OCI-LY1 (cell line): ENCODE data around the gene DHX36.

Experiments
- H2AFZ ChIP-seq: fragments of 200-600 bp; sonication (generic), shearing (Covaris generic); 2 replicates; pipeline ENCODE4 v1.6.0; 2014; ENCODE audit warnings: antibody characterized with exemption, mild to moderate bottlenecking, low read length
- H3F3A ChIP-seq: fragments of 200-600 bp; sonication (generic), shearing (Covaris generic); 2 replicates; pipeline ENCODE4 v1.6.0; 2014; ENCODE audit warnings: mild to moderate bottlenecking, antibody characterized with exemption, low read length, moderate library complexity; ENCODE audit not compliant: insufficient read depth
- H3K27ac ChIP-seq: fragments of 200-600 bp; sonication (generic); 2 replicates; pipeline ENCODE4 v1.5.1; 2014; ENCODE audit warnings: low read length, mixed run types, mild to moderate bottlenecking, low read depth; ENCODE audit not compliant: poor library complexity, severe bottlenecking
- H3K27me3 ChIP-seq: fragments of 200-600 bp; sonication (generic); 2 replicates; pipeline ENCODE4 v1.6.0; 2014; ENCODE audit warnings: antibody characterized with exemption, mild to moderate bottlenecking, low read length, moderate library complexity; ENCODE audit not compliant: insufficient read depth
- H3K36me3 ChIP-seq: fragments of 200-600 bp; sonication (generic); 2 replicates; pipeline ENCODE4 v1.6.1; 2014; ENCODE audit warnings: mild to moderate bottlenecking, antibody characterized with exemption, low read length, moderate library complexity, mixed read lengths; ENCODE audit not compliant: insufficient read depth
- H3K4me1 ChIP-seq: fragments of 200-600 bp; sonication (generic); 2 replicates; pipeline ENCODE4 v1.5.1; 2014; ENCODE audit warnings: mild to moderate bottlenecking, low read length, moderate library complexity; ENCODE audit not compliant: insufficient read depth, severe bottlenecking
- H3K4me2 ChIP-seq: fragments of 200-600 bp; sonication (generic), shearing (Covaris generic); 2 replicates; pipeline ENCODE4 v1.6.1; 2014; ENCODE audit warnings: low read length
- H3K4me3 ChIP-seq: fragments of 200-600 bp; sonication (generic); 2 replicates; pipeline ENCODE4 v1.5.1; 2014; ENCODE audit warnings: low read length, low read depth, mild to moderate bottlenecking, mixed read lengths; ENCODE audit not compliant: poor library complexity, severe bottlenecking
- H3K79me2 ChIP-seq: fragments of 200-600 bp; shearing (Covaris generic); 2 replicates; pipeline ENCODE4 v1.6.1; 2016; ENCODE audit warnings: mixed run types, low read length, mixed read lengths; ENCODE audit not compliant: insufficient read depth
- H3K9ac ChIP-seq: fragments of 200-600 bp; sonication (generic), shearing (Covaris generic); 2 replicates; pipeline ENCODE4 v1.6.1; 2014; ENCODE audit warnings: mild to moderate bottlenecking, low read length, mixed read lengths
- H3K9me2 ChIP-seq: fragments of 200-600 bp; sonication (generic), shearing (Covaris generic); 2 replicates; pipeline ENCODE4 v1.6.1; 2014; ENCODE audit warnings: low read depth, mild to moderate bottlenecking, low read length, mixed read lengths
- H3K9me3 ChIP-seq: fragments of 200-600 bp; shearing (Covaris generic); 2 replicates; pipeline ENCODE4 v1.6.1; 2014; ENCODE audit warnings: low read length, mixed read lengths
- H4K20me1 ChIP-seq: fragments of 200-600 bp; sonication (generic), shearing (Covaris generic); 2 replicates; pipeline ENCODE4 v1.6.0; 2016; ENCODE audit warnings: mild to moderate bottlenecking, low read length; ENCODE audit not compliant: insufficient read depth
- CTCF ChIP-seq: fragments of 200-600 bp; sonication (generic), shearing (Covaris generic); IDR thresholded peaks from 2 replicates; pipeline ENCODE4 v1.5.1; 2017; ENCODE audit warnings: mild to moderate bottlenecking, antibody characterized with exemption, low read length, moderate library complexity, mixed read lengths
- EZH2 ChIP-seq: fragments of 200-600 bp; sonication (generic), shearing (Covaris generic); IDR thresholded peaks from 2 replicates; pipeline ENCODE4 v1.8.0; 2017; ENCODE audit warnings: borderline replicate concordance, mixed run types, mild to moderate bottlenecking, antibody characterized with exemption, low read length, moderate library complexity, mixed read lengths

Gene DHX36

GRCh38 chr3:154345422-154346122, 21.3 kb upstream of the DHX36 start:
- Histone ChIP-seq H3K9me3 (no peaks in the 10 kb centered on the region), H3K27ac (no peak overlapping the region), H3K9me2 (no peaks in the 10 kb centered on the region), H3K36me3 (no peaks in the 10 kb centered on the region), H3K9ac (no peak overlapping the region), H3K4me2 (no peak overlapping the region), H2AFZ (no peak overlapping the region), H3K4me1 (no peaks in the 10 kb centered on the region), H3K79me2 (no peaks in the 10 kb centered on the region), H3K4me3 (no peak overlapping the region), H4K20me1 (no peaks in the 10 kb centered on the region), H3F3A (no peaks in the 10 kb centered on the region), H3K27me3 (no peaks in the 10 kb centered on the region; the same call in 1 of the 2 replicates)
- TF ChIP-seq EZH2: no peak
- no peak for TF ChIP-seq CTCF

GRCh38 chr3:154338570-154338969, 14.3 kb upstream of the DHX36 start:
- H3K36me3 ChIP-seq: no peaks in the 10 kb centered on the region
- no peak overlapping the region for H2AFZ ChIP-seq
- H3K27ac ChIP-seq: no peak overlapping the region
- no peaks in the 10 kb centered on the region for H3K4me1 ChIP-seq
- no peaks in the 10 kb centered on the region; the same call in 1 of the 2 replicates for H3K27me3 ChIP-seq
- H3K79me2 ChIP-seq: no peaks in the 10 kb centered on the region
- H3K9me2 ChIP-seq: no peaks in the 10 kb centered on the region
- no peaks in the 10 kb centered on the region for H3K9me3 ChIP-seq
- no peak overlapping the region for H3K9ac ChIP-seq
- no peak for TF ChIP-seq CTCF
- no peak for TF ChIP-seq EZH2
- H3K4me3 ChIP-seq: no peak overlapping the region
- H3K4me2 ChIP-seq: no peak overlapping the region
- no peaks in the 10 kb centered on the region for H3F3A ChIP-seq
- no peaks in the 10 kb centered on the region for H4K20me1 ChIP-seq

- Histone ChIP-seq H3K36me3 (no peaks in the 10 kb centered on the region), H3K79me2 (no peaks in the 10 kb centered on the region), H3K4me3 (no peak overlapping the region), H3K4me1 (no peaks in the 10 kb centered on the region), H3K9me2 (no peaks in the 10 kb centered on the region), H3K4me2 (no peak overlapping the region), H3F3A (no peaks in the 10 kb centered on the region), H3K27me3 (no peaks in the 10 kb centered on the region), H3K9me3 (no peaks in the 10 kb centered on the region), H4K20me1 (no peaks in the 10 kb centered on the region), H2AFZ (no peak overlapping the region), H3K9ac (no peak overlapping the region), H3K27ac (no peak overlapping the region)
- TF ChIP-seq EZH2 (no peak), CTCF (no peak)
Observed at GRCh38 chr3:154338008-154338407, 13.7 kb upstream of the DHX36 start.
